Stimulated activated CD4-positive, alpha-beta T cell treated with anti-CD3 and anti-CD28 coated beads, TNF-alpha, amount 100 ng/mL, for 1 hour (primary cell): ENCODE measurements around the gene SEPTIN10.
"Not testable (repeated sequence)": the region's sequence is repeated elsewhere in the genome, so short reads cannot be mapped to it uniquely, and the experiment has no call there.

Source experiments
- DNase-seq, 3 donors: peaks; one replicate each; pipeline ENCODE4 v3.0.0-alpha.2; 2020; ENCODE audit warnings: low read depth in 3 of 3, low spot score in 1 of 3

The SEPTIN10 gene

DNA sequence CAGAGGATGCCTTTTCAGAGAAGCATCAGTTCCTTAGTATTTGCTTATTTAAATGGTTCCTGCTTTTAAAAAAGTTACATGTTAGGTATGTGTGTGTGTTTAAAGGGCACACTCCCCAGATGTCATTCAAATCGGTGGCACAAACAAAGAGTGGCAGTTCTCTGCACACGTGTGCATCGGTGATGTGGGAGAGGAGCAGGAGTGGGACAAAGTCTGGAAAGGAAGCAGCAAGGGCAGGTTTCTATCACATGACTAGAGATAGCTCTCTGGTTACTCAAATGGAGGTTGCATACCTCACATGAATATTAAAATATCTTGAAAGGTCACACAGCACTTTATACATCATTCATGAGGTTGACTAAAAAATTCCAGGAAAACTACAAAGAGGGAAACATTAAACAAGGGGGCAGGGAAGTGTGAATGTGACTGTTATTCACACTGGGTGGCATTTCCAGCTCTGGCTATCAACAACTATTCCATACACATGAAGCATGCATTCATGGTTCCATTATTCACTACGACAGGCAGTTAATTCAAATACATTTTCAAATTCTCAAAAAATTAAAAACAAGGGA, 64.7 kb downstream of the SEPTIN10 start:
- no peak for DNase-seq

DNA sequence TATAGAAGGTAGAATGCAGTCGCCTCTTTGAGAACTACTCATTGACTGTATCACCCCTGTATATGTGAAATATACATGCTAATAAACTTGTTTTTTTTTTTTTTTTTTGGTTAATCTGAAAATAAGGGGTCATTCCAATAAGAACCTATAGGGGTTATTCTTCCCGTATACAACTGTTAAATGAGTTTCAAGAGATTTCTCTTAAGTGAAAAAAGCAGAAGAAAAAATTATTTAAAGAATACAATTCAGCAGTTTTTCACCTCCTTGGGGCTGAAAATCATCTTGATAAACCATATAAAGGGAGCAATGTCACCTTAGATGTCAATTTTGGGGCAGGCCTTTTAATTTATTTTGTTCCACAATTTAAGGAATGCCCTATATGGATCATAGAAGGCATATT, 66.5 kb downstream of the SEPTIN10 start:
- no peak for DNase-seq

DNA sequence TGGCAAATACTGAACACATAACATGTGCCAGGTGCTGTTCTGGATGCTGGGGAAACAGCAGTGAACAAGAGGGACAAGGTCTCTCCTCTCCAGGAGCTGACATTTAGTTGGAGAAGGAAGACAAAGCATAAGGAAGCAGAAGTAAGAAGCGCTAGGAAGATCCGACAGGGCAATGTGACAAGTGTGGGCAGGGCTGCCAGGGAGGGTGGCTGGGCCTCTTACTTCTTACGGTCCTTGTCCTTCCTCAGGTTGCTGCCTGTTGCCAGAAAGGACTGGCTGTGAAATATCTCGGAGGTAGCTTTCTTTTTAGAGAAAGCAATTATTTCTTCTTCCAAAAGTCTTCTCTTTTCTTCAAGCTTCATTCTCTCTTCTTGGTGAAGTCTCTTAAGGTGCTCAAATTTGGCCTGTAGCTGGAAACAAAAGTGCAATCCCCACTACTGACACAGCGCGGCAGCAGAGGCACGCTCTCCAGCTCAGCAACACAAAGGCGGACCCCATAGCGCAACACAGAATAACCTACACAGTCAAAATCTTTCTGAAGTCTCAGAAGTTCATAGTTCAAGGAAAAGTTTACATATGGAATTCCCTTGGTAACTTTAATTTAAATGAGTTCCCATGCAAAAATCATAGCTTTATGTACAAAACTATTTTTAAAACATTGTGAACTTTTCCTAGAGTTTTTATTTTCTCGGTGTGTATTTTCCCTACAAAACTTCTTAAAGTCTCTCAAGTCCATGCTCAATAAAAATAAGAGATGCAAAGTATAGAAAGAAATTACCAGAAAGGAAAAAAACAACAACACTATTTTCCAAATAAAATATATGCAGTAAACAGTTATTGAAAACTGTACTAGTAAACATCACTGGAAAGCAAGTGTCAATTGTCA, 67.7 kb downstream of the SEPTIN10 start:
- DNase-seq: peak in 1 of 3 donors; percentile 57

DNA sequence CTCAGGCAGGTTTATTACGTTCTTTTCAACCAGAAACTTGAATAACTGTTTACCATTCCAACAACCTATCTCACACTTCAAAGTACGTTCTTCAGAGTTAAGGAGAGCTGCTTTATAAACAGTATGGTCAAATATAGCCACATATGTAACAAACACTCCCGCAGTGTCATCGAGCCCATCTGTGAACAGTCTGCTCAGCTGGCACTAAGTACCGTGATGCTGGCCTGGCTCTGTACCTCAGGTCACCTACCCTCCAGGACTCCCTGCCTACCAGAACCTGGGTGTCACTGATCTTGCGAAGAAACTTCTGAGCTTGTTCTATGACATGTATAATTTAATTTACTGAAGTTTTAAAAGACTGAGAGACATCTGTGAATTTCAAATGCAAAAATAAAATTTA, 71.4 kb downstream of the SEPTIN10 start:
- no peak for DNase-seq

DNA sequence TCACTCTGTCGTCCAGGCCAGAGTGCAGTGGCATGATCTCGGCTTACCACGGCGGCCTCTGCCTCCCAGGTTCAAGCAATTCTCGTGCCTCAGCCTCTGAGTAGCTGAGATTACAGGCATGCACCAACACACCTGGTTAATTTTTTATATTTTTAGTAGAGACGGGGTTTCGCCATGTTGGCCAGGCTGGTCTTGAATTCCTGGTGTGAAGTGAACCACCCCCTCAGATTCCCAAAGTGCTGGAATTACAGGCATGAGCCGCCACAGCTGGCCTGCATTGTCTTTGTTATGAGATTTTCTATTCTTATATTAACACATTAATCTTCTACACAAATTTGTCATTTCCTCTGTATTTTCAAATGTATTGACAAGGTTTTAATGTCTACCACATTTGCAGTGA, 75.2 kb downstream of the SEPTIN10 start:
- no peak for DNase-seq

DNA sequence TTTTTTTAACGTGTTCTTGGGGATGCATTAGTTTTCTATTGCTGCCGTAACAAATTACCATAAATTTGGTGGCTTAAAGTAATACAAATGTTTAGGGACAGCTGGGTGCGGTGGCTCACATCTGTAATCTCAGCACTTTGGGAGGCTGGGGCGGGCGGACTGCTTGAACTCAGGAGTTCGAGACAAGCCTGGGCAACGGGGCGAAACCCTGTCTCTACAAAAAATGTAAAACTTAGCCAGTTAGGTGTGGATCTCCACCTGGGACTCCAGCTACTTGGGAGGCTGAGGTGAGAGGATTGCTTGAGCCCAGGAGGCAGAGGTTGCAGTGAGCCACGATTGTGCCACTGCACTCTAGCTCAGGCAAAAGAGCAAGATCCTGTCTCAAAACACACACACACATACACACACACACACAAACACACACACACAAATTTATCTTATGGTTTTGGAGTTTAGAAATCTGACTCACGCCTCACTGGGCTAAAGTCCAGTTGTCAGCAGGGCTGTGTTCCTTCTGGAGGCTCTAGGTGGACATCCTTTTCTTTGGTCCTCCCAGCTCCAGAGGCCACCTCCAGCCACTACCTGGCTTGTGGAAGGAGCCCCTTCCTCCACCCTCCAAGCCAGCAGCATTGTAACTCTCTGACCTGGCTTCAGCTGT, 76.1 kb downstream of the SEPTIN10 start:
- no peak for DNase-seq

DNA sequence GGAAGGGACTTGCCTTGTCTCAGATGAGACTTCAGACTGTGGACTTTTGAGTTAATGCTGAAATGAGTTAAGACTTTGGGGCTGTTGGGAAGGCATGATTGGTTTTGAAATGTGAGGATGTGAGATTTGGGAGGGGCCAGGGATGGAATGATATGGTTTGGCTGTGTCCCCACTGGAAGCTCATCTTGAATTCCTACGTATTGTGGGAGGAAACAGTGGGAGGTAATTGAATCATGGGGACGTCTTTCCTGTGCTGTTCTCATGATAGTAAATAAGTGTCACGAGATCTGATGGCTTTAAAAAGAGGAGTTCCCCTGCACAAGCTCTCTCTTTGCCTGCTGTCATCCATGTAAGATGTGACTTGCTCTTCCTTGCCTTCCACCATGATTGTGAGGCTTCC, 77.2 kb downstream of the SEPTIN10 start:
- DNase-seq: not testable (repeated sequence)

DNA sequence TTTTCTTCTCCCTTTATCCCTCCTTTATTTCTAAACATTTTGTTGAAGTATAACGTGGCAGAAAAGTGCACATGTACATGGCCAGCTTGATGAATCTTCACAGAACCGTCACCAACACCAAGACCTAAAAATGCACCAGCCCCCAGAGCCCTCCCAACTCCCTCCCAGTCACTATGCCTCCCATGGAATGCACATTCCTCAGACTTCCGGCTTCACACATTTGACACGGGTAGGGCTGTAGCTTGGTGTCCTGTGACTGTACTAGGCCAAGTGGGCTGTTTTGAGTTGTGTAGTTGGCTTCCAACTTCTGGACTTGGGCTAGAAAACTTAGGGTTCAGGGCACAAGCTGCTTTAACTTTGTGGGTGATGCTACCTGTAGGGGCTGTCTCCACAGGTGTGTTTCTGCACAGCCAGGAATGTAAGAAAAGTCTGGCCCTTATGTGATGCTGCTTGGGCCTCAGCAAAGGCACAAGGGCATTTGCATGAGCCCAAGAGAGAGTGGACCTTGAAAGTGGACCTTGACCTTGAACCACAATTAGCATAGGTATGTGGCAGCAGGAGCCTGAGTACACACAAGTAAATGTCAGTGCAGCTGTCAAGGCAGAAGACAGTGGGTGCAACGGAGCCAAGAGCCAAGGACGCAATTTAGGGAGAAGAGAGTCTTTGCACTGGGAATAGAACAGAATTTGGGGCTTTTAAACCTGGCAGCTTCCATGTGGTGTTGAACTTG, 78.4 kb downstream of the SEPTIN10 start:
- DNase-seq: no peak

DNA sequence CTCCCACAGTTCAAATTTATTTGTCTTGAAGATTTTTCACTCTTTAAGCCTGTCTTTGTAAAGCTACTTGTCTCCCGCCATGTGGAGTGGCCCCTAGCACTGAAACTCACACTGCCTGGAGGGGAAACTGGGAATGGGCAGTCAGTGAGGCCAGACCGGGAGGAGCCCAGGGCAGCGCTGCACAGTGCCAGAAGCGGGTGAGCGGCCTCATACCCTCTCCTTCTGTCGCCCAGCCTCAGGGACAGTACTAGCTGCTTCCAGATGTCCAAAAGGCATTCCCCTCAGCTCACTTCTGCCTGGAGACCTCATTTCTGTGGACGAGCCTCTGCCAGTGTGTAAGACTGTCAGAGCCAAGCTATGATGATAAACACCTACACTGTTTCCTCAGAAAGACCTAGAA, 79.9 kb downstream of the SEPTIN10 start:
- DNase-seq: no peak

DNA sequence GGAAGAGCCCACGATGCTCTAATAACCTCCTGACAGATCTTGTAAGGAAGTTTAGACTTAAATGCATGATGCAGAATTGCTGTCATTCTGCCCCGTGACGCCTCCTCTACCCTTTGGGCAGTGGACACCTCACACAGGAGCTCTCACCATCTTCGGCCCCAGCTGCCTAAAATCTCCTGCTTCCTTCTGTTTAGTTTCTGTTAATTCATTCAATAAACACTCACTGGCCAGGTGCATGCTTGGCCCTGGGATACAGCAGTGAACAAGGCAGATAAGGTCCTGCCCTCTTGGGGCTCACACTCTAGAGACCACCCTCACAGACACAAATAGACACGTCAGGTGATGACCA, 81.1 kb downstream of the SEPTIN10 start:
- no peak for DNase-seq

DNA sequence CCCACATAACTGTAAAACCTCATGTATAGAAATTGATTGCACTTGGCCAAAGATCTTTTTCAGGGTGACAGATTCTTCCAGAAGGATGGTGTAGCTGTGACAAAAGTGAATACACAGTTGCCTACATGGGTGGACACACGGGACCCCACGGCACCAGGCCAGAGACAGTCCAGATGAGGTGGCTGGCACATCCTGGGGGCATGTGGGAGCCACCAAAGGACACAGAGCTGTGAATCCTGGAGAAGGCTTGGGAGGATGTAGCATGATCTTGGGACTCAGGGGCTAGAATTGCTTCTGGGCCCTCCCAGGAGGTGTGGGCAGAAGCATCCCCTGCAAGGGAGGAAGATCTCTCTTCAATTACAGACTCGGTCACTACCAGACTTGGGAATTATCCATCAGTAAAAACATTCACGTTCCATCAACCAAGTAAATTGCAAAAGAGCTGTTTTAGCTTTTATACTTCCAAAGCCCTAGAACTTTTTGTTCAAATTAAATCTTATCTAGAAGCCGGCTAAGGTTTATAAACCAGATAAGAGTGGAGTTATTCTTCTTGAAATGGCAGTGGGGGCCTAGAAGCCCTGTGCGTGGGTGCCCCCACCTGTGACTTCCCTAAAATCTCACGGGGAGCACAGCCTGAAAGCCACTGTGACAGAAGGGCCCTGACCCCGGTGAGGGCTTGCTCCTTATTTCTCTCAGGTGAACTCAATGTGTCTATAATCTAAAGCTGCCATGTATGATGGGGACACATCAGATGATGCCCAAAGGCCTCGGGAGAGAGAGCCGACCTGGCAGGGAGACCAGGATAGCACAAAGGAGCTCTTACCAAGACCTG, 81.7 kb downstream of the SEPTIN10 start:
- DNase-seq: no peak

DNA sequence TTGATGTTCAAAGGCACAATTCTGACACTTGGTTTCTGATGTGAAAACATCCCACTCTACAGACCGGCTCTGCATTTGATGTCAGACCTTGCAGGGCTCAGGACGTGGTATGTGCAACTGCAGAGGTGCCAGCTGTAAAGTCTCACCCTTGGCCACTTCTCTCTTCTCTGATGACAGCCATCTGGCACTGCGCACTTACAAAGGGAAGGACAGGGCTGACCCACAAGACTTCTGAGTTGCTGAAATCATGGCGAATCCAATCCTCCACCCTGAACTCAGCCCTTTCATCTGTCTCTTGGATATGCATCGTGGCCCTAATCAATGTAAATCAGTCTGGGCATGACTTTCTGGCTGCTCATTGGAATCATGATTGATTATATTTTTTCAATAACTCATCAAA, 82.5 kb downstream of the SEPTIN10 start:
- DNase-seq: no peak

DNA sequence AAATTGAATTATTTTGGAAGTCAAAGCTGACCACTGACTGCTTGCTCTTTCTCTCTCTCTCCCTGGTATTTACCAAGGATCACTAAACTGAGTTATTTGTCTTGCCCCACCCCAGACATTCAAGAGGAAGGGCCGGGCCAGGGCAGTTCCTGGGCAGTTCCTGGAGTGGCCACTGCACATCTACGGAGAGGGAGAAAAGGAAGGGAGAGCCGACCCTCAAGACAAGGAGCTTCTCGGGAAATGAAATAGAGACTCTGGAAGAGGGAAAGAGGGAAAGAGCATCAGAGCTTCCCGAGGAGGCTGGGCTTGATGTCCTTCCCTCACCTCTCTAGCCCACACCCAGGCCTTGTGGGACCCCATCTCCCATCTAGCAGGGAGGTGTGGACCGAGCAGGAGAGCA, 83.1 kb downstream of the SEPTIN10 start:
- DNase-seq: no peak

DNA sequence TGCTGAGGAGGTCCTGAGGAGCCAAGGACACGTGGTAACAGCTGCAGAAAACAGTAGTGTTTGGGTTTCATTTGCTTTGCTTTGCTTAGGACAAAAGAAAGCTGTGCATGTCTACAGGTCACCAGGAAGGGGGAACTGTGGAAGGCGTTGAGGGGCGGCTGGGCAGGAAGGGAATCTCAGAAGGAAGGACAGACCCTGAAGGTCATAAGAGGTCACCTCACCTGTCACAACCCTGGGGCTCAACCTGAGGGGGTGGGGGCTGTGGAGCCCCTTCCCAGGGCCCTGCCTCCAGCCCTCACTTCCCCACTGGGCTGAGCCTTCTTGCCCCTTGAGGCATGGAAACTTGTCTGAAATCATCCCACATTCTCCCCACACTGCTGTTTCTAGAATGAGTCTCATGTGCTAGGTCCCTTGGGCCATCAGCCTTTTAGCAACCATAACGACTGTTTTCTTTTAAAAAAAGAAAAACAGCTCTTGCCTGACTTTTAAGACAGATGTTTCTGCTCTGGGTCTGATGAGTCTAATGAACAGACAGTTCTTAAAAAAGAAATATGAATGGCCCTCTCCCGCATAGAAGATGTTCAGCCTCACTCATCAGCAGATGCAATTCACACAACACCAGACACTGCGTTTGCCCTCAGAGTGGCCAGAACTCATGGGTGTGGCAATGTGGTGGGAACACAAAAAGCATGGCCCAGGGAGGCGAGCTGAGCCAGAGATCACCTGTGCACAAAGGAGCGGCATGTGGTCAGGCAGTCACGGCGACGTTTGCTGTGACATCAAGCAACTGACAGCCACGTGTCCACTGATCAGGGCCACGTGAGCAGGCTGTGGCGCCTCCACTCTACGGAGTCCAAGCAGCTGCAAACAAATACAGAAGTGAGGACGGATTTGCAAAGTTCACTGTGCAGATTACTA, 84.0 kb downstream of the SEPTIN10 start:
- no peak for DNase-seq

DNA sequence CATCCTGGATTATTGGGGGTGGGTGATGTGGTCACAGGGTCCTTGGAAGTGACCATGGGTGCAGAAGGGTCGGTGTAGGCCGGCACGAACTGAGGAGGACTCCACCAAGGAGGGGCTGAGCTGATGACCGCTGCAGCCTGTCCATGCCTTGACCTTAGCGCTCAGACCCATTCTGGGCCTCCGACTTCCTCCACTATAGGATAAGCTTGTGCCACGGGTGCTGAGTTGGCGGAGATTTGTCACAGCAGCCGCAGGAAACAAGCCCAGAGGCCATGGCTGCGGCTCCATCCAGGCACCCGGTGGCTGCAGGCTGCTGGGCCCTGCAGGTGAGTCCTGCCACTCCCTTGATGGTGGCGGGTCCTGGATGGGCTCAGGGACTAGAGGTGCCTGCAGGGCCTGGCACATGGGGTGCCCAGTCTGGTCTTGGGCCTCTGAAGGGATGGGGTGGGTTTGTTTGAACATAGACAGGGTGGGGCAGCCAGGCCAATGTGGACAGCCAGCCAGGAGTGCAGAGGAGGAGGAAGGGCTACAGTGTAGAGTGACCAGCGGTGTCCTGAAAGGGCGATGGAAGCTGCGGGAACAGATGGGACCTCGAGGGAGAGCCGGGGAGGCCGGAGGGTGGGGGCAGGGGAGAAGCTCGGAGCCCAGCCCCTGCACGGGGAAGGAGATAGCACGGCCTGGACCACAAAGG, 84.8 kb downstream of the SEPTIN10 start:
- DNase-seq: no peak

DNA sequence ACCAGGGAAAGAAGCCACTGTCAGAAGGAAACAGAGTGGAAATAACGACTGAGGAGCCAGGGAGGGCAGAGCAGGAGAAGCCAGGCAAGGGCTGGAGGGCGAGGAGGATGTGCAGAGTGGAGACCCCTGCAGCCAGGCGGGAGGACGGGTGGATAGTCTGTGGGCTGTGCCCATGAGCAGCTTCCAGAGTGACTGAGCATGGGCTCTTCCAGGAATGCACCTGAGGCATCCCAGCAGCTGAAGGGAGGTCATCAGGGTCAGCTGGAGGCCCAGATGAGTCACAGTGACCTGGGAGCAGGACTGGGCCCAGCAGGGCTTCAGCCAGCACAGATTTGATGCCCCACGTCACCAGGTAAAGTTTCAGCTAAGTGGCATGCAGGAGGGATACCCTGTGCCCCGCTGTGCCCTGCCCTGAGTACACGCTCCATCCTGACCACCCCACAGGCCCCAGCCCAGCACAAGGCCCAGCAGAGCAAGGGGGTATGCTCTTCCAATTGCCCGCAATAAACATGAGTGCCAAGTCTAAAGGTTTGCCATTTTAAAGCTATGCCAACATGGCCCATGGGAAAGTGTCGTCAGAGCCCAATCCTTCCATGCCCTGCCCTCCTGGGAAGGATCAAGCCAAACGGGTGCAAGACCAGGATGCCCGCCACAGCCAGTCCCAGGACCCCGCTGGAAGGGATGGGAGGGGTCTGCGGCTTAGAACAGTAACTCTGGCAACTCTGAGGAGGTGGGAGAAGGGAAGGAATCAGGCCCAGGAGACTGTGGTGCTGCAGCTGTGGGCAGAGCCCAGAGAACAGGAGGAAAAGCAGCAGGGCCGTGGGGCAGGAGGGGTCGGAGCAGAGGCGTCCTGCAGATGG, 85.7 kb downstream of the SEPTIN10 start:
- no peak for DNase-seq

DNA sequence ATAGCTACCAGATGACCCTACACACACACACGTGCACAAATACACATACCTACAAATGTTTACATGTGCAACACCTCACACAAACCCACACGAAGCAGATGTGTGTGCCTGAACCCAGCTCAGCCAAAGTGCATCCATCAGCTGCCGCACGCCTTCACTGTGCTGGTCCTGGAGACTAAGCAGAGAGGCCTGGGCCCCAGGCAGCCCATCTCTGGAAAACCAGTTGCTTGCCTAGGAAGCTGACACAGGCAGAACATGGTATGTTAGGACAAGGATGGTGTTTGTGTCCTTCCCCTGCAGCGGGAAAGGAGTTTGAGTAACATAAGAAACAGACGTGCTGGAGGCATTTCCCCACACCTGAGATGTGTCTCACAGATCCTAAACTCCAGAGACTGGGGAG, 86.7 kb downstream of the SEPTIN10 start:
- DNase-seq: no peak

DNA sequence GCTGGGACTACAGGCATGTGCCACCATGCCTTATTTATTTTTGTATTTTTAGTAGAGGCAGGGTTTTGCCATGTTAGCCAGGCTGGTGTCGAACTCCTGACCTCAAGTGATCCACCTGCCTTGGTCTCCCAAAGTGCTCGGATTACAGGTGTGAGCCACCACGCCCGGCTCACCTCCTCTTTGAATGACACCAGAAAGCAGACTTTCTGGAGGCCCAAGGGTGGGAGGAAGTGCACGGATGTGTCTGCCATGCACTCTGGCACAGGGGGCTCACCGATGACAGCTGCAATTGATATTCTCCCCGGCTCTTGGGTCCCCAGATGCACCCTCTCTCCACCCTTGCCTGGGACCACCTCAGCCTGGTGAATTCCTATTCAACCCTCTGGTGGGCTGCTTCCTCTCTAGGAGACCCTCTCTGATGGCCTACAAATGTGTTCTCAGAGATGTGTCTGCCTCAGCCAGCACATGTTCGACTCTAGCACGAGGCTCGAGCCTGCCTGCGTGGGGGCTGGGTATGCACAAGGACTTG, 87.3 kb downstream of the SEPTIN10 start:
- DNase-seq: no peak
